H1 (cell line): ENCODE data around the gene ZNF83. TPM values are rescaled to one million over a fixed set of nuclear protein-coding genes. Genes with fewer than 3 reads are reported as not detected.

Experiments
- ATF3 ChIP-seq: IDR thresholded peaks from 2 replicates; pipeline ENCODE4 v1.6.1; 2011; ENCODE audit warnings: low read depth, mild to moderate bottlenecking, low read length; ENCODE audit not compliant: insufficient read depth
- CBX5 ChIP-seq: fragments of 300-800, 300-1000 bp; sonication (generic); IDR thresholded peaks from 2 replicates; pipeline ENCODE4 v1.7.1; 2016; ENCODE audit warnings: antibody characterized with exemption, low read length, low read depth
- SAP30 ChIP-seq: fragments of 300-600 bp; sonication (generic); IDR thresholded peaks from 2 replicates; pipeline ENCODE4 v1.7.1; 2012; ENCODE audit warnings: low read length, moderate library complexity, mild to moderate bottlenecking, inconsistent platforms; ENCODE audit not compliant: insufficient read depth, insufficient replicate concordance
- TEAD4 ChIP-seq: IDR thresholded peaks from 2 replicates; pipeline ENCODE4 v1.6.1; 2012; ENCODE audit warnings: low read depth, low read length, inconsistent platforms, mixed read lengths
- polyA plus RNA-seq, 7 experiments: library from polyadenylated mRNA; depleted of rRNA in 3 of 7; stranded (reverse) in 5 of 7; unstranded in 2 of 7; fragments of >200 nt in 5 of 7; fragments of 200-250 nt in 2 of 7; gene quantifications; 1 replicate in 5 of 7; 2 replicates in 1 of 7; 4 replicates in 1 of 7; pipeline versions ENCODE4 v1.2.1 to v1.2.3, GENCODE V29; 2011 to 2013; ENCODE audit warnings: missing spikeins in 2 of 7, mixed read lengths in 2 of 7
- total RNA-seq: library from RNA; stranded (reverse); fragmentation: NEBNext Ultra II Directional; extraction: Animal tissue kit (Norgen Biotek cat#: 25700); gene quantifications from 2 replicates; pipeline ENCODE4 v1.2.1, GENCODE V29; 2021

Gene ZNF83
- total and polyA plus RNA-seq, 2 of the 8 experiments (the other 6 are each of a cell fraction or from before 2014, with no cell fraction given) = 13.2 to 19.4 TPM

GRCh38 chr19:52640916-52641315 lies 2.8 kb upstream of the ZNF83 start (continued):
- TF ChIP-seq SAP30 (no peak), CBX5 (no peak), TEAD4 (no peak), ATF3 (no peak)
